Dedifferentiated amniotic fluid mesenchymal stem cell (primary cell): Measurements from ENCODE around the gene TENT5A.

Experiments used
- DNase-seq: peaks from one replicate; pipeline ENCODE4 v3.0.0-alpha.2; 2016; ENCODE audit errors: extremely low spot score

Gene TENT5A

GRCh38 chr6:81713205-81713604, 39.3 kb downstream of the TENT5A start:
- no peak for DNase-seq

- DNase-seq: no peak
These were observed 44.3 kb downstream of the TENT5A start for GRCh38 chr6:81708113-81708699.

GRCh38 chr6:81704700-81705099, 47.8 kb downstream of the TENT5A start:
- DNase-seq: no peak

- DNase-seq: no peak
These were observed 52.1 kb downstream of the TENT5A start for GRCh38 chr6:81700414-81700813.

GRCh38 chr6:81697559-81697958, 54.9 kb downstream of the TENT5A start:
- no peak for DNase-seq

- no peak for DNase-seq
These were observed 56.0 kb downstream of the TENT5A start for GRCh38 chr6:81696524-81696923.
